ENCODE results near the gene CFAP99.

Gene CFAP99

GRCh38 chr4:2393353-2394270 is 25.1 kb upstream of the CFAP99 start:
- no peak for DNase-seq

DNA sequence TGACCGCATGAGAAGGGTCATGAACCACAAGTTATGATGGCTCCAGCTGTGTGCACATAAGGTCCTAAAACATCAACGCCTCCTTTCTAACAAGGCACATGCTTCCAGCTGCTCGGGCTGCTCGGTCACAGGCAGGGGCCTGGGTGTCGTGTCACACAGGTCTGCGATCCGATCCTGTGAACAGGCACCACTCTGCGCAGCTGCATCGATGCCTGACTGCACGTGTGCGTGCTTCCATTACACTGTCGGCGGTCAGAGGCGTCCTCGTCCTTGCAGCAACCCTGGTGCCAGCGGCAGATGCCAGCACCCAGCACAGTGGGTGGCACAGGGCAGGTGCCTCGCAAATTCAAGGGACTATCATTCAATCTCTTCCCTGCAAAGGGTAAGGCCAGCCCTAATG is 24.2 kb upstream of the CFAP99 start:
- DNase-seq = no peak

- no peak for DNase-seq
Measured at GRCh38 chr4:2395038-2395437, 23.7 kb upstream of the CFAP99 start.

DNA sequence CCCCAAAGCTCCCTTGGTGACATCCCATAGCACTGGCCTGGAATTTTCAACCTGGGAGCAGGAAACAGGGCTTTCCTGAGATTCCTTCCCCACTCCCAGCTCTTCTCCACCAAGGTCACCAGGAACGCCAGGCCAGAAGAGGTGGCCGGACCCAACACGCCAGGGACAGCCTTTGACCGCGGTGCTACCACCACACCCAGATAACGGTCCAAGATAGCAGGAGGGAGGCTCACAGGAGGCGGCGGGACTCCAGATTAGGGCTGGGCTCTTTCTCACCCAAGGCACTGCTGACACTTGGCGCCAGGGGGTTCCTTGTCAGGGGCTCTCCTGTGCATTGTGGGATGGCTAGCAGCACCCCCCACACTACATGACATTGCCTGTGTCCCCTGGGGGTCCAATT is 23.2 kb upstream of the CFAP99 start:
- no peak for DNase-seq

DNA sequence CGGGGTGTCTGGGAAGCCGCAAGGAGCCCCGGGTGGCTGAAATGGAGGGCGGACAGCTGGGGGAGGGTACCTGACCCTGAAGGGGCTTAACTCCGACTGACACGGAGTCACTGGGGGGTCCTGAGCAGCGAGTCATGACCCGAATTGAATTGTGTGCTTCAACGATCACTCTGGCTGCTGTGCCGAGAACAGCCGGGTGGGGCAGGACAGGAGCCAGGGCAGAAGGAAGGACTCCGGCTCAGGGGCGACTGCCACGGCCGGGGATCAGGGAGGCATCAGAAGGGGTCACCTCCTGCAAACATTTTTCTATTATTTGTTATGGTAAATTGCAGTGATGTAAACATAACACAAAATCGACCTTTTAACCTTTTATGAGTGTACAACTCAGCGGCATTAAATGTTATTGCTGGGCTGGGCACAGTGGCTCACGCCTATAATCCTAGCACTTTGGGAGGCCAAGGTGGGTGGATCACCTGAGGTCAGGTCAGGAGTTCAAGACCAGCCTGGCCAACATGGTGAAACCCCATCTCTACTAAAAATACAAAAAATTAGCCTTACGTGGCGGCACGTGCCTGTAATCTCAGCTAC is 21.9 kb upstream of the CFAP99 start:
- DNase-seq = no peak

DNA sequence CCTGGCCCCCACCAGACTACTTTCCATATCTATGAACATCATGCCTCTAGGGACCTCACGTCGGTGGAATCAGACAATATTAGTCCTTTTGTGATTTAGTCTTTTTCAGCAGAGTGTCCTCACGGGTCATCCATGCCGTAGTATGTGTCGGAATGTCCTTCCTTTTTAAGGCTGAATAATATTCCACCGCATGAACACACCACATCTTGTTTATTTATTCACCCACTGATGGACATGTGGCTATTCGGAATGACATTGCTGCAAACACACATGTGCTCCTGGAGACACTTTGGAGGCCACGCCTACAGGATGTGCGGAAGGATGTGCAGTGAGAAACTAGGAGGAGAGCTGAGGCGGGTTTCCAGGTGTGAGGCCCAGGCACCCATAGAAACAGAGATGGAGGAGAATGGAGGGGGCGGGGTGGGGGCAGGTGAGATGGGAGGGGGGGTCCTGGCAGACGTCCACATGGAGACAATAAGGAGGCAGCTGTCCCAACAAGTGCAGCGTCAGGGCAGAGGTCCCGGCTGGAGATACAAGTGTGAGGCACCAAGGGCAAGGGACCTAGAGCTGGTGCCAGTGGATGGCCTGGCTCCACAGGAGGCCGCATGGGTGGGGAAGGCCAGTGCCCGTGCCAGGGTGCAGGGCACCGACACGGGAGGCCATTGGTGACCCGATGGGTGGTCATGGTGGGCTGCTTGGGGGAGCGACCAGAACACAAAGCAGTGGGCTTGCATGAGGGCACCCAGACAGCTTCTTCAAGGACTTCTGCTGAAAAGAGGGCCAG is 21.0 kb upstream of the CFAP99 start:
- DNase-seq = no peak

DNA sequence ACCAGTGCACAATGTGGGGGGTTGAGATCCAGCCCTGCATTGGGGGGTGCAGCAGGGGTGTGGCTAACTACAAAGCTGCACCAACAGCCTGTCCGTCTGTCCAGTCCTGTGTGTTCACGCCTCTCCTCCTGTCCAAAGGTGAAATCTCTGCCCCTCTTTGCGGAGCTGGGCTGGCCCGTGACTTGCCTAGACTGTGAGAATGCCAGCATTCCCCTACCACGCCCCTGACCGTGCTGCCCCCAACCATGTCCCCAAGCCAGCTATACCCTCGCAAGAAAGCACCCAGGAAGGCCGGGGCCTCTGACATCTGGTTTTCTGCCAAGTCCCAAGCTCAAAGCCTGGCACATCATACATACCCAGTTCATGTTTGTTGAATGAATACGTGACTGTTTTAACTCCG is 19.5 kb upstream of the CFAP99 start:
- DNase-seq = no peak

- DNase-seq = no peak
Measured at GRCh38 chr4:2399631-2400190, 19.0 kb upstream of the CFAP99 start.

GRCh38 chr4:2400841-2401609 is 17.7 kb upstream of the CFAP99 start:
- no peak for DNase-seq

GRCh38 chr4:2401610-2401983 is 17.2 kb upstream of the CFAP99 start:
- no peak for DNase-seq

- no peak for DNase-seq
Measured at GRCh38 chr4:2402048-2402842, 16.5 kb upstream of the CFAP99 start.

DNA sequence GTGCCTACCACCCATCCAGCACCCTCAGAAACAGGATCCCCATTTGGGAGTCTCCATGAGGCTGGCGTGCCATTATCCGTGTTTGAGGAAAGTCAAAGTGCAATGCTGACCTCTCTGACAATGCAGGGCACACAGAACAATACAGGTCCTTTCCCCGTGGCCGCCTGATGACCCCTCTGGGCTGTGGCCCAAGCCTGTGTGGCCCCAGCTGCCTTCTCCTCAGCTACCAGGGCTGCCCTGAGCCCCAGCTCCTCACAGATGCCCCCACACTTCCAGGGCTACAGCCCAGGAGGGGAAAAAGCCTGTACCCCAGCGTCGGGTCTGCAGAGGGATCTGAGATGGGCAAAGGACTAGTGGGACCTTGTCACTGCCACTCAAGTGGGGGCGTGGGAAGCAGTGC is 15.8 kb upstream of the CFAP99 start:
- DNase-seq = no peak

DNA sequence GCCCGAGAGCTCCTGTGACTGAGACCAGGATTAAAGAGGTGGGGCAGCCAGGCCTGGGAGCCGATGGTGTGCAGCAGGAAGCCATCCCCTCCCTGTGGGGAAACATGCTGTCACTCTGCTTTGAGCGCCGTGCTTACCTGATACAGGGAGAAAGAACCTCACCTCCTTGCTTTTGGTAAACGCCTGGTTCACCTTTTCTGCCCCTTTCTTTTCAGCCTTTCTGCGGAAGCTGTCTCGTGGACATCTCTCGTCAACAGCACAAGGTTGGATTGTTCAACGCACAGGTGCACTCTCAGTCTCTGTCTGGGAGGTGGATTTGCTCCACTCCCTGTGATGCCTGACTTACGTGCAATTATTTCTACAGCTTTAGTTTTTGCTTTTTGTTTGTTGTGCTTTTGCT is 12.3 kb upstream of the CFAP99 start:
- no peak for DNase-seq

DNA sequence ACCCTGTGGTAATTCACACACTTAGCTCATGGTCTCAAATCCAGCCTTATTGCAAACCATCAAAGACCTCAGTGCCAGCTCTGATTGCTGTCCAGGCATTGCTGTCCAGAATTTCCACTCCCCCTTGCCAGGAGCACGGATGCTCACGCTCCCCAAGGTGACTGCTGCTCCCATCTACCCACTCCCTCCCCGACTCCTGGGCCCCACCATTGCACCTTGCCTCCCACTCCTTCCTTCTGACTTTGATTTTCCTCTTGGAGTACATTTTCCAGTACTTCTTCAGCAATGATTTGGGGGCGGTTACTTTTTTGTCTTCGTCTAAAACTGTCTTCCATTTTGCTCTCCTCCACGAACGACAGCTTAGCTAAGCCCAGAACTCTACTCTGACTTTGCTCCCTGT is 11.8 kb upstream of the CFAP99 start:
- DNase-seq = no peak

DNA sequence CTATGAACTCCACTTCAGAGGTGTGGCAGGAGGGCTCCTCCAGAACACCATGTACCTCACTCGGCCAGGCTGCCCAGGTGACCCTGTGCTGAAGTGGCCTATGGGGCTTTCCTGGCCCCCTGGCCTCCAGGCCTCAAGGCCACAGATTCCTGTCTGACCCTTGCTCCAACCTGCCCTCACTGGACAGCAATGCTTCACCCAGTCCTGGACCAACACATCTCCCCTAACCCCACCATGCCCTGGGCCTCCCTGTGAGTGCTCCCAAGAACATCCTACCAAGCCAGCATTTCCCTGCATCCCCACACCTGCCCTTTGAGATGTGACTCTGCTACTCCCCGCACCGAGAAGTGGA is 10.8 kb upstream of the CFAP99 start:
- no peak for DNase-seq

DNA sequence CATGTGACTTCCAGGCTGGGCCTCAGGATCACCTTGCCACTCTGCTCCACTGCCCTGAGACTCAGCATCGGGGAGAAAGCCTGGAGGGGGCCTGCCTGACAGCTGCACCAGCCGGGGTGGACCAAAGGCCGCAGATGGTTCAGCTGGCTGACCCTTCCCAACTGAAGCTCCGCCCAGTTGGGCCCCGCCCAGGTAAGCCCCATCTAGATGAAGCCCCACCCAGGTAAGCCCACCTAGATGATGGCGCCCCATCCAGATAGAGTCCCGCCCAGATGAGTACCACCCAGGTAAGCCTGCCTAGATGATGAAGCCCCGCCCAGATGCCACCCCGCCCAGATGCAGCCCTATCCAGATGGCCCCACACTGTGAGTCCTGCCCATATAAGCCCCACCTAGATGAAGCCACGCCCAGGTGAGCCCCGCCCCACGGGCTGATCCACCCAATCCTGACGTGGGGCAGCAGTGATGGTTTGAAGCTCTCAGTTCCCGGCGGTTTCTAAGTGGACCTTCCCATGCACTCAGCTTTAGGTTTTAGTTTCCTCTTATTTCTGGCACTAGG is 10.3 kb upstream of the CFAP99 start:
- no peak for DNase-seq

DNA sequence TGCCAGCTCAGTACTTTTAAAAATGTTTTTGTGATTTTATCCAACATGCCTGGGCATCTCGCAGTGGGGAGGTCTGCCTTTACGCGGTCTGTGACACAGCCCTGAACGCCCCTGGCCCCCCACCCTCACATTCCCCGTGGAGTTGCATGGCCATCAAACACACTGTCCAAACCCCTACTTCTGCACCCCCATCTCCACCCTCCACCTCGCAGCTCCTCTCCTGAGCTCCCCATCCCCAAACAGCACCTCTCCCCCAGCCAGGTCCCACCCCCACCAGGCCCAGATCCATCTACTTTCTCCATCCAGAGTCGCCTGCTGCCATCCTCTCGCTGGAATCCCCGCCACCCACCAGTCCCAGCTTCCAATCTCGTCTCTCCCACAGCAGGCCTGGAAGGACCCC is 9.8 kb upstream of the CFAP99 start:
- DNase-seq = no peak

- no peak for DNase-seq
Measured at GRCh38 chr4:2409381-2409783, 9.4 kb upstream of the CFAP99 start.

- peak; percentile 9 for DNase-seq
Measured at GRCh38 chr4:2411786-2412510, 6.8 kb upstream of the CFAP99 start.

GRCh38 chr4:2412534-2412884 is 6.2 kb upstream of the CFAP99 start:
- DNase-seq = peak; percentile 41
